H4 (cell line): ENCODE results near the gene RIC3. TPM values are rescaled to one million over a fixed set of nuclear protein-coding genes. Genes with fewer than 3 reads are reported as not detected.

Experiments used
- DNase-seq: peaks from one replicate; pipeline ENCODE4 v3.0.0-alpha.2; 2015; ENCODE audit warnings: low spot score
- total RNA-seq: library from RNA; depleted of rRNA; stranded (reverse); fragments of >200 nt; shearing (Covaris generic); gene quantifications from 2 replicates; pipeline ENCODE4 v1.2.3, GENCODE V29; 2014; rRNA removed

RIC3 gene
- total RNA-seq: 0.80 and 1.1 TPM in 2 replicates

- DNase-seq: peak; percentile 20
These were observed at the start of gene RIC3 for GRCh38 chr11:8168485-8169257. Gene RIC3, minus strand, starts transcription at chr11:8169025. Its CDS starts 36 bp downstream, at chr11:8168989.

DNA sequence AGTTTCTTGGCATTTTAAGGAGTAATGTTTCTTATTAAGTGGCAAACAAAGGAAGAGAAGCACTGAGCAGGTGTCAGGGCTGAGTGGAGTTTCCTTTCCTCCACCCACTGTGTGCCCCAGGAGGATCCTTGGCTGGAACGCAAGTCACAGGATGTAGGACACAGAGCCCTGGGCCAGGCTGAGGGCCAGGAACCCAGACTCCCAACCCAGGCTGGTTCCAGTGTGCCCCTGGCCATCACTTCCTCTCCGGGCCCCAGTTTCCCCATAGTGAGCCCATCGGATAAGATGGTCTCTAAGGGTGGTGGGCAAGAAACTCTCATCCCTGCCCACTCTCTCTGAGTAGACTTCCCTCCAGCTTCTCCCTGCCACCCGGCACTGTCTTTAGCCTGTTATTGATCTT is 49.6 kb upstream of the RIC3 start:
- DNase-seq: no peak

DNA sequence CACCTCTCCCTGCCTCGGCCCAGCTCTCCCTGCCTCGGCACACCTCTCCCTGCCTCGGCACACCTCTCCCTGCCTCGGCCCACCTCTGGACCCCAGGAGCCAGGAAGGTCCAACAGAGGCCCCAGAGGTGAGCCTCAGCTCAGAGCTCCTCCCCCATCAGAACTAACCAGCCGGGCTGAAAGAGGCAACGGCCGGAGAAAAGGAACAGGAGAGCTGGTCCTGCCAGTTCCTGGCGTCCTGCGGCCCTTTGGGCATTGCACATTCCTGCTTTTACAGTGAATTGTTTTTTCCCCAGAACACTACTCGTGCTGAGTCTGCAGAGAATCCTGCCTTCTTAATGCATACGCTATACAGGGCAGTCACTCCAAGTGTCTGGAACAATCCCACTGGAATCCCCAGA is 49.1 kb upstream of the RIC3 start:
- no peak for DNase-seq

DNA sequence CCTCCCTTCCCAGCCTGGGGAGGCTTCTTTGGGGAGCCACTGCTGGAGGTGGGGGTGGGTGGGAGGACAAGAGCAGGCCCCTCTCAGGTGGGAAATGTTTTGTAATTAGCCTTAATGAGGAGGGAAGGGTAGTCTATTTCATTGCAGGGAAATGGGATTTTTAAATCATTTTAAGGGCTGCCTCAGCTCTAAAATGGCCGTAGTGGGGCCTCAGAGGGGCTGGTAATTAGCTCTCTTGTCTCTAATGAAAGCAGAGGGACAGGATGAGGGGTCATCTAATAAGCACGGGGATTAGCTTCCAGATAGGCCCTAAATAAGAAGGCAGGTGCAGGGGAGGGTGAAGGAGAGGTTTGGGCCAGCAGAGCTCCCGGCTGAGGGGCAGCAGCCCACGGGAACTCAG is 48.3 kb upstream of the RIC3 start:
- no peak for DNase-seq

- no peak for DNase-seq
These were observed 44.6 kb upstream of the RIC3 start for GRCh38 chr11:8213376-8213775.

DNA sequence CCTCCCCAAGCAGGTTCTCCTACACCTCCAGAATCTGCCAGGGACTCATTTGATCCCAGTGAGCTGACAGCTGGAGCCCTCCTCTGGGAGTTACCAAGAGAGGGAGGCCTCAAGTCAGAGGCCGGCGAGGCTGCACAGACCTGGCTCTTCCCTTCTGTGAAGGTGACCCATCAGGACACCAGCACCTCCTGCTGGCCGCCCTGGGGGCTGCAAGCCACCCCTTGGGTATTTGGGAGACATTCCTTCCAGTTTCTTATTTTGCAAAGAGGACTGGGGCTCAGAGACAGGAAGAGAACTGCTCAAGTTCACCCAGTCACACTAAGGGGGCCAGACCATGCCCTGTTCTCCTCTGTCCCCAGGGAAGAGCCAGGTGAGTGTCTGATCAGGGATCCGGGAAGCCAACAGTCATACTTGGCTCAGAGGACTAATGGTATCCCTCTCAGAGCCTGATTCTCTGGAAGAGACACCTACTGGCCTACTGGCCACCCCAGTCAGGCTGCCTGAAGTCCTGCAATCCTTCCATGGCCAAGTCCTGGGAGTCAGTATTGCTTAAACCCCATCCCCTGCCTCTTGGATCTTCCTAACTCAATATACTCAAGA is 40.5 kb upstream of the RIC3 start:
- no peak for DNase-seq

- no peak for DNase-seq
These were observed 38.5 kb upstream of the RIC3 start for GRCh38 chr11:8207080-8208000.

DNA sequence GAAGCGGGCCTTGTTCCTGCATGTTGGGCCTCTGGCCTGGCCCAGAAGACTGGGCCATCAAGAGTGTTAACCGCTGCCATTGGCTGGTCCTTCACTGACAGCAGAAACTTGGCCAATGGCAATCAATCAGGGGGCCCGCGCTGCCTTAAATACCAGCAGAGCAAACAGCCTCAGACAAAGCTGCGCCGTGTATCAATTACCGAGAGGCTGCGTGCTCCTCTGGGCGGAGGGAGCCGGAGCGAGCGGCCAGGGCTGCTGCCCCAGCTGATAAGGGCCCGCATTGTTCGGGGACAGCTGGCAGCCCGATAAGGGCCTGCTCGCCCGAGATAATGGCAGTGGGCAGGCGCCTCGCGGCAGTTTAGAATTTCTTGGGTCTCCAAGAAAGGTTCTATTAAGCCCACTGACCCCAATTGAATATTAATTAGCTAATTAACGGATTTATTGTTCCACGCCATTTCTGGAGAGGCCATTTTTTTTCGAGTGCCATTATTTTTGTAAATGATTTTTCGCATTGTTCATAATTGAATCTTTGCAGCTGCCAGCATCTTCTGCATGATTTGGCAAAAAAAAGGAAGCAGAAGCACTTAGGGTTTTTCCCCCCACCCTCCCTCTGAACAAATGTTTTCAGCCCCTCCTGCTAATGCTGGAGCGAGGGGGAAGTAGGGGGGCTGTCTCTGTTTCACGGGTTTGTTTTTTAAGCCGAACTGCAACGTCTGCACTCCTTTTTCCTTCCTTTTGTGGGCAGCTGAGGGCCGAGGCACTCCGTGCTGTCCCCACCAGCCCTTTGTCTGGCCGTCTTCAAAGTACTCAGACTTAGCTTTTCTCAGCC is 37.6 kb upstream of the RIC3 start:
- no peak for DNase-seq

DNA sequence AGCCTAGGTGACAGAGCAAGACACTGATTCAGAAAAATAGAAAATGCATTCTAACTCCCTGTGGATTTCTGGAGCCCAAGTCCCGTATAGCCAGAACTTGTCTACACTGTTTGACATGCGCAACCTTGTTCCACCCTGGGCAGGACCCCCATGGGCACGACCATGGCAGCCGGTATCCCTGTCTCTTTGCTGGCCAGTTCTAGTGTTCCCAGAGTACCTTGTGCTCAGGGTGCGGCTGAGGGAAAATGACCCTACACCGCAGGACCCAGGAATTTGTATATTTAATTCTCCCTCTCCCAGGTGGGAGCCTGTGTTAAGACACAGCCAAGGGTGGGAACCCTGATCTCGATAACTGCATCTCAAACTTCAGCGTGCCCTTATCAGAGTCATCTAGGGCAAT is 36.7 kb upstream of the RIC3 start:
- DNase-seq: no peak

GRCh38 chr11:8204596-8204995 is 35.8 kb upstream of the RIC3 start:
- no peak for DNase-seq

DNA sequence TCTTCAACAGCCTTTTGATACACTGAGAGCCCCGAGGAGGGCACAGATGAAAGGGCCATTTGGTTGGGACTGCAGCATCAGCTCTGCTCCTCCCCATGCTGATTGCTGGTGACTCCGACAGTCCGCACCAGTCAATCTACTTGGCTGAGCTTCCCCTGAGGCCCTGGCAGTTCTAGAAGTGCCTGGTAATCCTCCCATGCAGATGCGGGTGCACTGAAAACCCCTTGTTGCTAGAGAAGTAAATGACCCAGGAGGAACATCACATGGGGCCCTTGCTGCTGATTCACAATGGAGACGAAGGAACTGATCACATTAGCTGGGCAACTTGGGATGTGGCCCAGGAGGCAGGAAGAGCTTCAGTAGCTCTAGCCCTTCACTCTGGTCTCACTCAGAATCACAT is 35.2 kb upstream of the RIC3 start:
- no peak for DNase-seq

- DNase-seq: no peak
These were observed 34.5 kb upstream of the RIC3 start for GRCh38 chr11:8203414-8203715.

DNA sequence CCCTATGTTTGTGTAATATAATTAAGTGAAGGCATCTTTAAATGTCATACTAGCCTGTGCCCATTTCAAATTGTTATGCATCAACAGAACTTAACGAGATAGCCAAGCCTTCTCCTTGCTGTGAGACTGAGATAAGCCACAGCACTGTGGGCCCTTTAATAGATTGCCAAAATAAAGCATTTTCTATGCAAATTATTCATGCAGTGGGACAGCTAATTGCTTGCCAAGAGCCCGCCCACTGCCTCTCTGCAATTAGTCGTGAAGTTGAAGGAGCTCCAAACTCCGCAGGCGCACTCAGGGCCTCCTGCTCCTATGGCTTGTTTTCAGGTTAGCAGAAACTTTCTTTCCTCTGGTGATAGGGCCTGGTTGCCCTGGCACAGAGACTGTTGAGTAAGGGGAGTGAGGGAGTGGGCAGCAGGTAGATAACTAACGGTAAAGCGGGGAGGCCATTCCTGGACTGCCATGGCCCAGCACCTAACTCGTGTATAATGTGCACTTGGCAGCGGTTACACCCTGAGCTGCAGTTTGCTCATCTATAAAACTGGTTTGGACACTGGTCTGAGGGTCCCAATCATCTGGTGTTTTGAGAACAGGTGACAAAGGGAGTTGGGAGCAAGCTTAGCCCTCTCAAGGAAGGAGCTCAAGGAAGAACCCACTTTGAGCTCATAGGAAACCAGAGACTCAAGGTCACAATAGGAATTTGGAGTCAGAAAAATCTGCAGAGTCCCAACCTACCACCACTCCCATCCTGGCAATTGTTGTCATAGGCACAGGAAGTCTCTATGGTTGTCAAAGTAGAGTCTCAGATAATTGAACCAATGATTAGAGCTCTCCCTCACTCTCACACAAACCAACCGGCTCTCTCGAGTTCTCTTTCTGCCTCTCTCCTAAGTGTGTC is 33.9 kb upstream of the RIC3 start:
- DNase-seq: no peak

GRCh38 chr11:8201644-8202365 is 33.0 kb upstream of the RIC3 start:
- no peak for DNase-seq

DNA sequence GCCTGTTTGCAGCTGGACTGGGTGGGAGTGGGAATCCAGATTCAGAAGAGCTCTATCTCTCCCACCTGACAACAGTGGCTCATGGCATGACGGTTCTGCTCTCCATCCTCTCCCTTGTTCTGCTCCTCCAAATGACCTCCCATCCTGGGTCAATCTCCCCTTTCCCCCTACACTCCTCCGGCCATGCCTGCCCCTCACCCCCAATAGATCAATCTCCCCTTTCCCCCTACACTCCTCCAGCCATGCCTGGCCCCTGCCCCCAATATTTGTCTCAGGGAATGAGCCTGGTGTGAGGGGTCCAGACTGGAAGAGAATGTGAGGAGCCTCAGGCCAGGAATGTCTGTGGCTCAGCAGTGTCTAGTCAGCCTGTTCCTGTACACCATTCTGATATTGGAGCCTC is 30.9 kb upstream of the RIC3 start:
- DNase-seq: no peak

GRCh38 chr11:8196749-8197148 is 27.9 kb upstream of the RIC3 start:
- no peak for DNase-seq

- no peak for DNase-seq
These were observed 26.1 kb upstream of the RIC3 start for GRCh38 chr11:8194956-8195355.

DNA sequence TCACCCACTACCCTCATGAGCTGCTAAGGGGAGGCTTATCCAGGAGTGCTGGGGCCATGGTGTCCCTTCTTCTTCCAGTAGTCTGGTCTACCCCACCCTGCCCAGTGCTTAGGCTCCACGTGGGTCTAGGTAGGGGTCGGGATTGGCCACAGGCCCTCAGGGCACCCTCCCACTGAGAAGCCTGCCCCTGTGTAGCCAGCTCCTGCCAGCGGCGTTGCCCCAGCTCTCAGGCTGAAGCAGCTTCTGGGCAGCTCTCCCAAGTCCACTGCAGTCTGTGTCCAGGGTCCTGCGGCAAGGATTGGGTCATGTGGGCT is 24.0 kb upstream of the RIC3 start:
- no peak for DNase-seq

DNA sequence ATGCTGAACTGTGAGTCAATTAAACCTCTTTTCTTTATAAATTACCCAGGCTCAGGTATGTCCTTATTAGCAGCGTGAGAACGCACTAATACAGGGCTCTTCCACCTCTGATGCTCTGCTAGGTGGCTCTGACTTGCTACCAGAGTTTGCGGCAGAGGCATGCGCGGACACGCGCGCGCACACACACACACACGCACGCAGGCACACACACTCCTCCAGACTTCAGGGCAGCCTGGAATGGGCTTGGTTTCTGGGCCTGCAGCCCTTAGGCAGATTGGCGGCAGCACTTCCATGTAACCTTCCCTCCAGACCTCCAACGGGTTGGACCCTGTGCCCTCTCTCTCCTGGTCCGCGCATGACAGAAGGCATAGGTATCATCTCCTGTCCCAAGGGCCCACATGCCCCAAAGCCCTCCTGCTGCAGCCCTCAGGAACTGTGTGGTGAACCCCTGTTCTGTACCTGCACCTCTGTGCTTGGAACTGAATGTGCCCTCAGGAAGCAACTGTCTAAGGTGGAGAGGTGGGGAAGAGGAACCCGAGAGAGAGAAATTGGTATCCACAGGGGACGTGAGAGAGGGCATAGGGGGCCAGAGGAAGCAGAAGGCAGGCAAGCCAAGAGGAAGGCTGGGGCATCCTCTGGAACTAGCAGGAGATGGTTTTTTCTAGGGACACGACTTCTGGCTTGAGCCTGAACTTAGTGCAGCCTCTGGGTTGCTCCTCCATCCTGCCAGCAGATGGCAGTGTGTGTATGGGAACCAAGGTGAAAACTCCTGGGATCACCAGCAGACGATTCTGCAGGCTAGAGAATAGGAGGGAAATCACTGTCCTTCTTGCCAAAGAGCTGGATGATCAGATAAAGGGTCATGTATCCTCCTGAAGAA is 23.4 kb upstream of the RIC3 start:
- peak; percentile 73 for DNase-seq
